DMS79 treated with DMSO at 0.1 percent for 48 hours (cell line): ENCODE data around the gene FRMD4A.

ENCODE experiments used
- DNase-seq: peaks from one replicate; lab custom pipeline; 2025; lab: John Stamatoyannopoulos, UW

The FRMD4A gene

DNA sequence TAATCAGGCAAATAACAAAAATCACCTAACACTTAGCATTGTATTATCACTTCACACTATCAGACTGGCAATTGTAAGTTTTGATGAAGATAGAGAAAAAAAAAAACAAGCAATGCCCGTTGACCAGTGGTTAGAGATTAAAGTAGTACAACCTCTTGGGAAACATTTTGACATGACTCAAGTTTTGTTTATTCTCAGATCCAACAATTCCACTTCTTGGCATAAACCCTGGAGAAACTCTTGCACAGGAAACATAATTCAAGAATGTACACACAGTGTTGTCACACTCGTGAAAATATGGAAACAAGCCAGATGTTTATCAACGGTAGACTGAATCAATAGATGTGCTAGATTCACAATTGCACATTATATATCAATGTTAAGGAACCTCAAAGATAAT is 37.2 kb downstream of the FRMD4A start:
- DNase-seq = no peak

DNA sequence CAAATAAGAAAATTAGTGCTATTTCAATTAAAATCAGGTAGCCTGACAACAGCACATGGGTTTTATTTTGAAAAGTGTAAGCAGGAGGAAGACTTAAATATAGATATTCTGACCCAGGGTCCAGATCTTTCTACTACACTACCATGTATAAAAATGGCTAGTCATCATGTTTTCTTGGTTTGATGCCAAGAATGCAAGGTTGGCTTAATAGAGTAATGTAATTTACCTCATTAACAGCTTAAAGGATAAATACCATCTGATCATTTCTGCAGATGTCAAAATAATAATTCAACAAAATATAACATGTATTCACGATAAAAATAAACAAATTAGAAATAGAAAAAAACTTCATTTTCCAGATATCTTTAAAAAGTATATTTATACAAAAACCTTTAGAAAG is 39.4 kb downstream of the FRMD4A start:
- no peak for DNase-seq

DNA sequence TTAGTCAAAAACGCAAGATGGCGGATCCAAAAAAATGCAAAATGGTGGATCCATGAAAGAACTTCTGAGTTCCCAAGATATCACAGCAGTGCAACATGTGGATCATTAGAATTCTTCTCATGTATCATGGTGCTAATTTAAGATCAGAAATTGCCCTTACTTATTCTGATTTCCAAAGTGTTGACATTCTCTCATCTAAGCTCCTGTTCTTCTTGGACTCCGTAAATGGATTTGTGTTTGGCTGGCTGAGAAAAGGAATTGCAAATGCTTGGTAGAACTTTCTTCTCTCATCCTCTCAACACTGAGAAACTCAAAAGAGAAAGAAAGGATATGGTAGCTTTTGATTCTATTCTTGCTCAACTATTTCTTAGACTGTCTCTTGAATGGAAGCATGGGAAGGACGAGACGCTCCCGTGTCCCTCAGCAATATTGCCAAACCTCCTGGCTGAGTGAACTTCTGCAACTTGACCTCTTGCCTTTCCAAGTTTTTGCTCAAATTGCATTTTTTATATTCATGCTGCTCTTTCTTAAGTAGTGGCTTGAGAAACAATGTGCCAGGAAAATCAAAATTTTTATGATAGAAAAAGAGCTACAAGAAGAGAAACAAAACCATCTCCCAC is 44.7 kb downstream of the FRMD4A start:
- no peak for DNase-seq

DNA sequence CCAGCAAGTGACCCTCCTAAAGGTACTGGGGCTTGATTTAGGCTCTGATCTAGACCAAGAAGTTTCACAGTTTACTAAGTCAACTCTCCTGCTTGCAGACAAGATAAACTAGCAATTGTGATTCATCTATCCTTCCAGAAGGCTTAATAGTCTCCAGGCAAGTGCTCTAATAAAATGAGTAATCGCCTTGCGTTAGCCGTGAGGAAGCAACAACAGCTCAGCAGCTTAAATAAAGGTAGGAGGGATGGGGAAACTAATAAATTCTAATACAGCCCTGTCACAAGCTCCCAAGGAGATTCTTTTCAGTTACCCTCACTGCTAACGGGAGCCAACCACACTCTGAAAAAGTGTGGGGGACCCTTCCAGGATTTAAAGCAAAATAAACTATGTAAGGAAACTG is 48.4 kb downstream of the FRMD4A start:
- DNase-seq = no peak

DNA sequence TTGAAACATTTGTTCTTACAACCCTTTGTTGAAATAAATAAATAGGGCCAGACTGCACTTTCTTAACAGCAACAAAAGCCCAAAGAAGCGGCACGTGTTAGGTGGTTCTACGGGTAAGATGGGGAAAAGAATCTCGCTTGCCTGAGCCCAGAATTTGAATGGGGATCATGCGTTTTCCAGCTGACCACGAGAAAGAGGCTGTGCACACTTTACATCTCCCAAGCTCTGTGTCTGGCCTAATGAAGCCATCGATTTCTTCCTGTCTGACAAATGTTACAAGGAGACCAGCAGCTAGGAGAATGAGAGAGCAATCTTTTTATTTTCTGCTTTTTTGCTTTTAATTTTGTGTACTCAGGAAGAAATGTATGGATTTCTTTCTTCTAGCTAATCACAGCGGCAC is 52.2 kb downstream of the FRMD4A start:
- DNase-seq = no peak

DNA sequence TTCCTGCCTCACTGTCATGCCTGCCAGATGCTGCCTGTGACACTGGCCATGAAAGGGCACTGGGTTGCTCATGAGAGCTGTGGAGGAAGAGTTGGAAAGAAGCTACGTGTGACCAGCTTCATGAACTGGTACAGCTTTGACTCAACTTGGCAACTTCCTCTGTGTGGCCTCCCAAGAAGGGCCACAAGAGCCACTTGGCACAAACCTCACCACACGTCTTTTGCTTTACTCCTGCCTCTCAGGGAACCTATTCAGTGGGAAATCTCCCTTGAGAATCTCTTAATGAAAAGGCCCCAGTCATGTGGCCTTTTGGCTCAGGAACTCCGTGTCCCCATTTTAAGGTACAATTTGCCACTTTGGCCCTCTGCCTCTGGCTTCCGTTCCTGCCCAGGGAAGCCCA is 54.5 kb downstream of the FRMD4A start:
- no peak for DNase-seq

DNA sequence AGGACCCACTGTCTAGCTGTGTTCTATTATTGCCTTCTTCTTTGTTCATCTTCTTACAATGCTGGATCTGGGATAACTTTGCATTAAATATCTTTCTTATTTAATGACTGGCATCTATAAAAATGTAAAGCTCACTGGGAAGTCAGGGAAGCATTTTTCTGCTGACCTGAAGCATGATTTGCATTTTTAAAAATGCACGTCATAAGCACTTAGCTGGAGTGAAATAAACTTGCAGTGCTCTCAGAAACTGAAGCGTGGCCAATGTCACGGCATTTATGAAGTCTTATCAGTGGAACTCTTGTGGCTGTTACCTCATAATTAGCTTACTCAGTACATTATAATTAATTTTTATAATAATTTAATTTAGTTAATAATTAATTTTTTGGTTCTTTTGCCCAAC is 59.1 kb downstream of the FRMD4A start:
- no peak for DNase-seq

DNA sequence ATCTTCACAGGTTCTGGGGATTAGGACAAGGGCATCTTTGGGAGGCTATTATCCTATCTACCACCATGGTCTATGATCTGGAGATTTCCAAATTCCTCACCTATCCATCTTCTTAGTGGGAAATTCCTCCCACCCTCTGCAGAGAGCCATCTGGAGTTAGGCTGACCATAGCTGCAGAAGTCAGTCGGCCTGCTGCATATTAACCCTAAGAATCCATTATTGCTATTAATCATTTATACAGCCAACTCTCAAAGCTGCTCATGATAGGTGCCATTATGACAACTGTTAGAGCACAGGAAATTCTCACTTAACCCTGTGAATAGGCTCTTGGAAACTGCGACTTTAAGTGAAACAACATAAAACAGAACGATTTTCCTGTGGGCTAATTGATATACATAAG is 60.4 kb downstream of the FRMD4A start:
- DNase-seq = no peak

DNA sequence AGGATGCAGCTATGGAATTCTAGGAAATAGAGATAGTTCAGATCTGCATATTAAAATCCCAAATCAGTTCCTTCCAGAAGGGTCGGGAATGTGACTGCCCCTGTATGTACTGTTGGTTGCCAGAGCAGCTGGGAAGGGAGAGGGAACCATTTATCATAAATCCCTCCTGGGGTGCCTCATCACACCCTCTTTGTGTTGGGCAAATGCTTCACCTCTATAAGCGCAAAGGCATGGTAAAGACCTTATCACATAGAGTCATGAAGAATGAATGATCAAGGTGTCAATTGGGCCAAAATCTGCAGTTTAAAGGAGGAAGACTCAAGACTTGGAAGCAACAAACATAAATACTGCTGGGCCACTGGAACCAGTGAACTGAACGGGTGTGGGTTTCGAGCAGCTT is 65.0 kb downstream of the FRMD4A start:
- no peak for DNase-seq

DNA sequence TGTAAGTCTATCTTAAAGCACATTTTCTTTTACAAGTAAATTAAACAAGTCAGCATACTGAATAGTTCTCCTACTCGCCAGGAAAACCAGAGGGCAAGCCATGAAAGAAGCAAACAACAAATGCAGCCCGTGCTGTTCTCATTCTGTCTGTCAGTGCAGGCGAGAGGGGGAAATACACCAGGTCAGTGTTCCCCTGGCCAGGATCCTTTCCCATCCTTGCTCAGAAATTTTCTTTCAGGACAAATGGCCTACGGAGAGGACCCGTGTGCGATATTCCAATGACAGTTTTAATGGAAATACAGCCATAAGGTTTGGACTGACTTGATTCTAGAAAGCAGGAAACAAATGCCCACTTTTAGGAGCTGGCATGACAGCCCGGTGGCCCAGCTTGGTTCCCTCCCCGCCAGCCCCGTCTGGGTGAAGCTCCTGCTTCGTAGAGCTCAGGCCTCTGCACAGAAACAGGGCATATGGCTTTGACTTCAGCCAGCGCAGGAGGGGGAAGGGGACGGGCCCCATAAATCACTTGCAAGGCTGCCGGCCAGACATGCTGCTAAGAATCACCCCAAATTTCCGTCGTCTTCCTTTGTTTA is 67.8 kb downstream of the FRMD4A start:
- no peak for DNase-seq

DNA sequence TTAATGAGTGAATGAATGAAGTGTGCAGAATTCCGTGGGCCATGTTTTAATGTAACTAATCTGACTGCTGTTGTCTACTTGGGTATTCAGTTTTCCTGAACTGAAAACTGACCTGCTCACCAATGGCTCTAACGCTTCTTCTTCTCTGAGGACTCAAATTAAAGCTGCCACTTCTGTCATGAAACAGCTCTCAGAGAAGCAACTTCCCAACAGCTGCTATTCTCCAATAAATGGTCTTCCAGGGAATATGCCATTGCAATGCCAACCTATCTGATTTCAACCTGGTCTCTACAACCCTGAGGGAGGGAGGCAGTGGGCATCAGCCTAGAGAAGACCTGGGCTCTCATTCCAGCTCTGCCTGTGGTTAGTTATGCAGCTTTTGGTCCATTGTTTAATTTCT is 69.4 kb downstream of the FRMD4A start:
- no peak for DNase-seq

DNA sequence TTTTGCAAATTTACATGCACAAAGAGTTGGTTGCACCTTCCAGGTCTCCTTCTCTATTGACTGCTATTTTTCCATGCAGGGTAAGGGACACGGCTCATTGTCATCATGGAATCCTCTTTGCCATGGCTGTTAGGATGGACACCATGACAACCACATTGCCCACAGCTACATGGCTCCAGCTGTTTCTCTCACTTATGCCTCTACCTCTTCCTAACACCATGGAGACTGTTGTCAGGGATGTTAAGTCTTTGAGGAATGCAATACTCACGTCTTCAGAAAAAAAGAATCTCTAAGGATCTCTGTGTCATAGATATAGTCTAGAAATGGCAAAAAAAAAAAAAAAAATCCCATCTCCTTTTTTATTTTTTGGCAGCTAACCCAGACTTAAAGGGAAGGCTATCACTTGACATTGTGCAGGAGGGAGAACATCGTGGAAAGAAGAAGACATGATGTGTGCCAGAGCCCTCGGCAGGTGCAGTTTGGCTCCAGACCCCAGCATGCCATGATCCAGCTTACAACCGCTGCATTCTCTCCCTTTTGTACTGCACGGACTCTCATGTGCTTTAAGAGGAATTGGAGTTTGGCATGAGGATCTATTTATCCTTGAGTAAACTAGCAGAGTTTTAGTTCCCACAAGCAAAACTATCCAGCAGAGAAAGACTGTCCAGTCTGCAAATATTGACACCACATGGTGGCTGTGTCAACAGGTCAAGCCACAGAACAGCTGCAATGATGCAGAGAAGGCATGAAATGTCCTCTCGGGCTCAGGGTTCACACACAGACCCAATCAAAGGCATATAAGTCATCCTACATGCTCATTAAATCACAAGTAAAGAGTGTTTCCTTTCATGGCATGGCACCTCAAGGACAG is 70.8 kb downstream of the FRMD4A start:
- no peak for DNase-seq

DNA sequence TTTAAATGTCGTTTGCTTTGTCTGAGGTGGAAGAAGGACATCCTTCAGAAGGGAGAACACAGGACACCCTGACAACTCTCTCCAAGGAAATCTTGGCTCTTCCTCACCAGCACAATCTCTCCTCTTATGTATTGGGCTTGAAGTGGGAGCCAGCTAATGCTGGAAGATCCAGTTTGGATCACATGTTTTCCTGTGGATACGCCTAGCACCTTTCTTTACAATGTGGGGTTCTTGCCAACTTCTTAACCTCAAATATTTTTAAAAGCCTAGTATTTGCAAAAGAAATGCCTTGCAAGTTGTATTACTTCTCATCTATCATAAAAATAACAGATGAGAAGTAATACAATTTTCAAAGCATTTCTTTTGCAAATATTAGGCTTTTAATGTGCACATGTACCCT is 76.4 kb downstream of the FRMD4A start:
- DNase-seq = no peak

DNA sequence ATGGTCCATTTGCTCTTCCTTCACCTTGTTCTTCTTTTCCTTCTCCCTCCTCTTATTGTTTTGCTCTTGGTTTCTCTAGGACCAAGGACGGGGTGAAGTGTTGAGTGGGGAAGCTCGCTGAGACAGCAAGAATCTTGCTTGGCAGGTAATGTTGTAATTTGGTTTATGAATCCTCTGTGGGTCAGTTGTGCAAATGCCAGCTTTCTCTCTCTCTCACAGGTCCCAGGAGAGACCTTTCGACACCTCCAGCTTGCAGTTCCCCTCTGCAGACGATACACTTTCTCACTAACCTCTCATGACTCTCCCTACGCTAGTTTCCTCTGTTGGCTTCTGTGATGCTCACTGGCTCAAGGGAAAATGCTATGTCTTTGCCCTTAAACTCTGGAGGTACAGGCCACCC is 77.0 kb downstream of the FRMD4A start:
- no peak for DNase-seq

DNA sequence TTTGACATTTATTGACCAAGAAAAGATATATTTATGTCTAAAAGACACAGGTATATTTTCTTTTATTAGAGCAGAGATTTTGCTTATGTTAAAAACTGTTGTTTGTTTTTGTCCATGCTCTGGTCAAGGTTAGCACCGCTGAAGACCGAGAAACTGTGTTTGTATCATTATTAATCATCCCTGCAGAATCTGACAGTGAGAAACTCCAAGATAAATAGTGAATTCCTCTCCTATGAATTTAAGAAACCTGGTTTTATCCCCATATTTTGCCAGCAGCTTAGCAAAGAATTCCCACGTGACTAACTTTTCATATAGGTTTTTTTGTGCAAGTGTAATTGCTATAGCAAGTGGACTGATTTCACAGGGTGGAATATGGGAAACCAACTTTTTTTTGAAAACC is 77.6 kb downstream of the FRMD4A start:
- no peak for DNase-seq

DNA sequence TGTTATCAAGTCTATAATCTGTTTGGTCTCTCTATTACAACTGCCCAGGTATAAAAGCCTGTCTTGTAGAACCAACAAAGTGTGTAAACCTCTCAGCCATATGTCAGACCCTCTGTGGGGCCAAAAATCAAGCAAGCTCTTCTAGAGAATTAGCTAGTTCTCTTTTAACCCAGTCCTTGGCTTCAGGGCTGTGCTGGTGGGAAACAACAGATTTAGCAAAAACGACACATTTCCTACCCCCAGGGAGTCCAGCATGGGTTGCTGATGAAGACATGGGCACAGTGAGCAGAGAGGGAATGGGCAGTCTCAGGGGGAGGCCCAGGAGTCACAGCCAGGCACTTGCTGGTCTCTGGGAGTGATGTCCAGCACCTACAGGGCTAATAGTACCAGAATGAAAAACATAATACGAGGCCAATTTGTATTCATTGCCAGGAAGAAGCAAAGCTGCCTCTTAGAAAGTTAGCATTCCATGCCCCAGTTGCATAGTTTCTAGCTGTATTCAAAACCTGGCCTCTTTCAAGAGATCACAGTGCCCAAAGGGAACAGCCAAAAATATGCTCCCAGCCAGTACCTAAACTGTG is 80.1 kb downstream of the FRMD4A start:
- no peak for DNase-seq

DNA sequence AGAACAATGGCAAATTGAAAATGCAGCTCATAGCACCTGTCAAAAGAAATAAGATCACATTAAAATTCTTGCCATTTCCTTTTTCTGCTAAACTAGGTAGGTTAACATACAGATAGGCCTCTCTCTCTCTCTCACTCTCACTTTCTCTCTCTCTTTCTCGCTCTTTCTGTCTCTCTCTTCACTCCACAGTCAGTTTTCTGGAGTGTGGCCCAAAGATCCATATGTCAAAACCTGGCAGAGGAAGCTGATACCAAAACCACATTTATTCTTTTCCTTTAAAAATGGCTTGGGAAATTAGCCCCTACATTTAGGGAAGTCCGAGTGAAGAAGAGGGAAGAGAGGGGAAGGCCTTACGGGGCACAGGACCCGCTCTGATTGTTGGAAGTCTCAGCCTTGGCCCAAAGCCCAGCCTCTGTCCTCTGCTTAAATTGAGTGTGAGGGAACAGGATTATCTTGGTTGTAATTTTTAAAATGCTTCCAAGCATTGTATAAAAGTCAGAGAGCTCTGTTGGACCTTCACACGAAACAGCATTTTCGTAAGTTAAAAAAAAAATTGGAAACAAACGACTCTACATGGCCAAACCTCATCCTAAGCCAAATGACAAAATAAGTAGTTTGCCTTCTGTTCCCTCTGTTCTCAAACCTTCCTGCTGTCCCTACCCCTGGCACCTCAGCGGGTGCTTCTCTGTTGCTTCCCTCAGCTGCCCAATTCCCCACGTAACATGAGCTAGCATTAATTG is 83.2 kb downstream of the FRMD4A start:
- DNase-seq = no peak

DNA sequence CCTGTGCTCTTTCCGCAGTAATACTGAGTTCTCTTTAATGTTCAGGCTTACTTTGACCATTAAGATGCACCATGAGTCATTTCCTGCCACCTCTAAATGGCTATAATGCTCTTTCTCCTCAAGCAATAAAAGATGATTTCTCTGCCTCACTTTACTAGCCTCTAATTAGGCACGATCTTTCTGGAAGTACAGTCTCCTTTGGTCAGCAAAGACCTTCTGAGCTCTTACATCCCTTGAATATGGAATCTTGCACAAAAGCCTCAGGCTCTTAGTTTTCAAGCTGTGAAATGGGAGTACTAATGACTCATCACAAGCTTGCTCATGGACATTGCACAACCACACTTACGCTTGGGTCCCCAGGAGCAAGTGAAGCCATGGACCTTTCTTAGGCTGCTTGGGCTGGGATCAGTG is 85.9 kb downstream of the FRMD4A start:
- DNase-seq = no peak

DNA sequence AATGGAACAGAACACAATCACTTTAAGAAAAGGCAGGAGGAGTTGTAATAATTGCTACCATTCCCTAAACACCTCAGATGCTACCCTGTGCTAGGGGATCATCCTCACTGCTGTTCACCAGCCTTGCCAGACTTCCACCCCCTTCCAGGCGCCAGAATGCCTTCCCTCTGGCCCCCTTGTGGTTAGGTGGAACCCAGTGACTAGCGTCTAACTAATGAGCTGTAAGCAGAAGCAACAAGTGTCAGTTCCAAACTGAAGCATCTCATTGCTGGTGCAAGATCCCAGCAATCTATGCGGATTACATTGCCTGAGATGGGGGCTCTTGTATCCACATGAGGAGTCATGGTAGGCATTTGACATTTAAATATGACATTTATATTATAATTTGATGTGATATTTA is 86.6 kb downstream of the FRMD4A start:
- DNase-seq = no peak

DNA sequence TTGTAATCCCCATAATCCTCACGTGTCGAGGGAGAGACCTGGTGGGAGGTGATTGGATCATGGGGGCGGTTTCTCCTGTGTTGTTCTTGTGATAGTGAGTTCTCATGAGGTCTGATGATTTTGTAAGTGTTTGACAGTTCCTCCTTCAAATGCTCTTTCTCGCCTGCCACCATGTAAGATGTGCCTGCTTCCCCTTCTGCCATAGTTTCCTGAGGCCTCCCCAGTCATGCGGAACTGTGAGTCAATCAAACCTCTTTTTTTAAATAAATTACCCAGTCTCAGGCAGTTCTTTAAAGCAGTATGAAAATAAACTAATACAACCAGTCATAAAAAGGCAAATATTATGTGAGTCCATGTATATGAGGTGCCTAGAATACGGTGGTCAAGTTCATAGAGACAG is 87.5 kb downstream of the FRMD4A start:
- no peak for DNase-seq

DNA sequence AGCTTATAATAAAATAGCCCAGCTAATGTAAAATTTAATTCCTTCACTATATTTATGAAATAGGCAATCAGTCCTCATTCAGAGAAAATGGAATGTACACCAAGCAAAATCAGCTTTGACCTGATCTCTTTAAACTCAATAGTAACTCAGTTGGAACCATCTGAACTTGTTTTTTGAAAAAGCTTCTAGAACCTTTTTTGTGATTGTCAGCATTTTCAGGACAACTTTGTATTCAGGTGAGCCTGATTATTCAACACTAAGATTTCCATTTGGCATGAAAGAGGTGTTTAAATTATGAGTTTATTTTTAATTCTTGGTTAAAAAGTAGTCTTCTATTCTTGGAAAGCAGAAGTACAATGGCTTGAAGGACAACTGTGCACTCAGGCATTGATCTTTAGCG is 89.5 kb downstream of the FRMD4A start:
- DNase-seq = no peak
